Spinal cord (tissue), 10 donors: Measurements from ENCODE around the gene DYNLT2B. TPM values are rescaled to one million over a fixed set of nuclear protein-coding genes. Genes with fewer than 3 reads are reported as not detected.
"Not testable (repeated sequence)": the region's sequence is repeated elsewhere in the genome, so short reads cannot be mapped to it uniquely, and the experiment has no call there.

Source experiments
- DNase-seq, 6 donors: peaks; one replicate each; pipeline versions ENCODE4 v3.0.0 to v3.0.0-alpha.2; 2013 to 2015; ENCODE audit warnings: low spot score in 6 of 6, low read depth in 4 of 6
- H3K27ac ChIP-seq: one replicate; pipeline ENCODE4 v1.5.1; 2013; ENCODE audit warnings: low read depth, low read length, control low read depth
- H3K27me3 ChIP-seq: one replicate; pipeline ENCODE4 v1.6.1; 2013; ENCODE audit warnings: low read length; ENCODE audit not compliant: control insufficient read depth, insufficient read depth
- H3K36me3 ChIP-seq: one replicate; pipeline ENCODE4 v1.6.1; 2013; ENCODE audit warnings: low read length; ENCODE audit not compliant: control insufficient read depth, insufficient read depth
- H3K4me1 ChIP-seq: one replicate; pipeline ENCODE4 v1.6.1; 2013; ENCODE audit warnings: low read length; ENCODE audit not compliant: control insufficient read depth, insufficient read depth
- H3K4me3 ChIP-seq: one replicate; pipeline ENCODE4 v1.5.1; 2013; ENCODE audit warnings: low read depth, low read length, control low read depth
- H3K9me3 ChIP-seq: one replicate; pipeline ENCODE4 v1.6.1; 2013; ENCODE audit warnings: low read length; ENCODE audit not compliant: control insufficient read depth, insufficient read depth
- WGBS: methylation state at CpG from one replicate; pipeline ENCODE4 v1.1.5; 2013; ENCODE audit warnings: missing lambda C conversion rate; ENCODE audit not compliant: insufficient coverage; 5-methylcytosine and 5-hydroxymethylcytosine counted together
- polyA plus RNA-seq, 2 donors: library from polyadenylated mRNA; unstranded; fragments of 120-200 nt; gene quantifications; one replicate each; pipeline ENCODE4 v1.2.1, GENCODE V29; 2013; ENCODE audit not compliant: insufficient read length in 2 of 2
- small RNA-seq: library from RNA; depleted of rRNA; stranded (forward); fragments of <200 nt; gene quantifications from one replicate; pipeline ENCODE3, GENCODE V24; 2014; ENCODE audit warnings: low replicate concordance
- total RNA-seq, 2 donors: library from RNA; depleted of rRNA in 1 of 2; stranded (reverse); fragments of 120-200 nt in 1 of 2; fragments of >200 nt in 1 of 2; gene quantifications; one replicate each; pipeline versions ENCODE4 v1.2.3 to v1.2.4, GENCODE V29; 2013 to 2014
- donor health status: healthy.

The DYNLT2B gene
- total and polyA plus RNA-seq, 4 donors = 7.9 to 76.7 (median 50.3) TPM

DNA sequence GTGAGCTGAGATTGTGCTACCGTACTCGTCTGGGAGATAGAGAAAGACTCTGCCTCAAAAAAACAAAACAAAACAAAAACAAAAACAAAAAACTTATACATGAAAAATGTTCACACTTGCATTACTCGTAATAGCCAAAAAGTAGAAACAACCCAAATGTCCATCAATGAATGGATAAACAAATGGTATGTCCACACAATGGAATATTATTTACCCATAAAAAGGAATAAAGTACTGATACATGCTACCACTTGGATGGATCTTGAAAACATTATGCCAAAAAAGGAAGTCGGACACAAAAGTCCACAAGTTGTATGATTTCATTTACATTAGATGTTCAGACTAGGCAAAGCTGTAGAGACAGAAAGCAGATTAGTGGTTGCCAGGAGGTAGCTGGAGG, 57.3 kb downstream of the DYNLT2B start:
- Histone ChIP-seq H3K27me3 (no peaks in the 10 kb centered on the region), H3K9me3 (no peaks in the 10 kb centered on the region), H3K4me1 (no peaks in the 10 kb centered on the region), H3K27ac (no peak overlapping the region), H3K4me3 (no peak overlapping the region), H3K36me3 (peaks cover 26% of the 10 kb centered on the region)
- 100% methylated on average over 1 of the region's 4 CpGs for WGBS
- DNase-seq = no peak

DNA sequence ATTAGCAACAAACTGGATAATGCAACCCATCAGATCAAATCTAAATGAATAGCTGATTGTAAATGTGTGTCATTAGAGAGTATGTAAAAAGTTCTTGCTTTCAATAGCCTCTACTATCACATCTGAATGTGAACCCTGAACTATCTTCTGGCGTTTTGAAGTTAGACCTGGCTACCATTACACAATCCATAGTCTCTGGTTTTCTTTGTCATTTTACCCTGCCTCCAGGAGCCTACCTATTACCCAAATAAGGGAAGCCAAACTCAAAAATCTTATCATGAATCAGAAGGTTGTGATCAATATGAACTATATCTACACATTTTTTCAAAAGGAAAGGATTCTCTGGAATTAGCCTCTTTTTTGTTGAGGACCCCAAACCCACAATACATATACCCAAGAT, 62.3 kb downstream of the DYNLT2B start:
- no peak for DNase-seq
- WGBS = no CpG with 5 or more reads among the region's 1 CpG
- Histone ChIP-seq H3K27me3 (no peaks in the 10 kb centered on the region), H3K4me3 (no peak overlapping the region), H3K9me3 (no peaks in the 10 kb centered on the region), H3K36me3 (peaks cover 18% of the 10 kb centered on the region), H3K4me1 (no peaks in the 10 kb centered on the region), H3K27ac (no peak overlapping the region)

DNA sequence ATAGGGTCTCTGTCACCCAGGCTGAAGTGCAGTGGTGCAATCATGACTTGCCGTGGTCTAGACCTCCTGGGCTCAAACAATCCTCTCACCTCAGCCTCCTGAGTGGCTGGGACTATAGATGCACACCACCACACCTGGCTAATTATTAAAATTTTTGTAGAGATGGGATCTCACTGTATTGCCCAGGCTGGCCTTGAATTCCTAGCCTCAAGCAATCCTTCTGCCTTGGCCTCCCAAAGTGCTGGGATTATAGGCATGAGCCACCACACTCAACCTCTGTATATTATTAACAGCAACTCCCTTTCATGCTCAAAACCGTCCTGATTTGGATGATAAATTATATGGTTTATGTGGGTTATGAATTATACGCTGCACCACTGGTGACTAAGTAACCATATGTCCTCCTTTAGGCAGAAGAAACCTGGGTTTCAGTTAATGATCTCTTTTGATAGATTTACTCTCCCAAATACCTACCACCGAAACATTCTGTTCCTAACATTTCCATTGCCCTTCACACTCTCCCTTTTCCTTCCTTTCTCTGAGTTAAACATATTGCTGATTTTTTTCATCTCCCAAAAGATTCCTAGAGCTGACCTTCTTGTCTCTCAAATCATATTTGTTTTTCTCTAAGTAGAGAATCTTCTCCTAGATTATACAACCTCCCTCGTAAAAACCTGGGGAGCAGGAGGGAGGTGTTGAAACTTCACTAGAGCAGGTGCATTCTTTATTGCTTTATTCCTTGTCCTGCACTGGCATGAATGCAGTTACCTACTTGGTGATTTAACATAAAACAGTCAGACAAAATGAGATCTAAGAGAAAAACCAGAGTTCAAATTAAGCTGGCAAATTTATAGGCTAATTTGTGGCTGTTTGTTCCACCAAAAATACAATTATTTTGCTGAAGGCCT, 63.4 kb downstream of the DYNLT2B start:
- DNase-seq = no peak
- Histone ChIP-seq H3K4me3 (no peak overlapping the region), H3K27me3 (no peaks in the 10 kb centered on the region), H3K27ac (no peak overlapping the region), H3K9me3 (no peaks in the 10 kb centered on the region), H3K36me3 (peaks cover 15% of the 10 kb centered on the region), H3K4me1 (no peaks in the 10 kb centered on the region)
- WGBS = 86% methylated on average over 1 of the region's 5 CpGs

DNA sequence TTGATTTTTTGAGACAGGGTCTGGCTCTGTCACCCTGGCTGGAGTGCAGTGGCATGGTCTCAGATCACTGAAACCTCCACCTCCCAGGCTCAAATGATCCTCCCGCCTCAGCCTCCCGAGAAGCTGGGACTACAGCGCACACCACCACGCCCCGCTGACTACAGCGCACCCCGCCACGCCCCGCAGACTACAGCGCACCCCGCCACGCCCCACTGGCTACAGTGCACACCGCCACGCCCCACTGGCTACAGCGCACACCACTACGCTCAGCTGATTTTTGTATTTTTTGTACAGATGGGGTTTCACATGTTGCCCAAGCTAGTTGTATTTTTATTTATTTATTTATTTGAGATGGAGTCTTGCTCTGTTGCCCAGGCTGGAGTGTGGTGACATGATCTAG, 66.1 kb downstream of the DYNLT2B start:
- H3K4me1 ChIP-seq = no peaks in the 10 kb centered on the region
- WGBS = 99% methylated on average over 13 of the region's 16 CpGs
- DNase-seq = no peak

DNA sequence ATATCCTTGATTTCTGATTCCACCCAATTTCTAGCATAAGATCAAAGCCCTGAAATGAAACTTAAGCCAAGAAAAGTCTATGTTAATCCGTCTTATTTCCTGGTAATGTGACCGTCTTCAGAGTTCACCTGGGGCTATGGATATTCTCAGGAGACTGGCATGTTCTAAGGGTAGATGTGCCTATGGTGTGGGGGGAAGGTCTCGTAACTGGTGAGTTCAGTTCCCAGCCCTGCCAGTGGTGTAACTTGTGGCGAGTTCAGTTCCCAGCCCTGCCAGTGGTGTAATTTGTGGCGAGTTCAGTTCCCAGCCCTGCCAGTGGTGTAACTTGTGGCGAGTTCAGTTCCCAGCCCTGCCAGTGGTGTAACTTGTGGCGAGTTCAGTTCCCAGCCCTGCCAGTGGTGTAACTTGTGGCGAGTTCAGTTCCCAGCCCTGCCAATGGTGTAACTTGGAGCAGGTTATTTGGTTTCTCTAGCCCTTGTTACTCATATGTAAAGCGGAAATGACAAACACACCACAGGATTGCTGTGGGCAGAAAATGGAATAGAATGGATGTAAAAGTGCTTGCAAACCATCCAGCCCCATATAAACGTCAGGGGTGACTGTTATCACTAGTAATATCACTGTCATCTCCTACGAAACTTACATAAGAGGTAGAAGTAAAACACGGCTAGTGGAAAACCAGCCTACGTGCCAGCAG, 71.3 kb downstream of the DYNLT2B start:
- no peak overlapping the region for H3K27ac ChIP-seq
- H3K4me3 ChIP-seq = no peak overlapping the region
- H3K36me3 ChIP-seq = peaks cover 40% of the 10 kb centered on the region
- H3K9me3 ChIP-seq = no peaks in the 10 kb centered on the region
- no peaks in the 10 kb centered on the region for H3K4me1 ChIP-seq
- WGBS = 96% methylated on average over 5 of the region's 13 CpGs
- DNase-seq = no peak
- no peaks in the 10 kb centered on the region for H3K27me3 ChIP-seq

More for the DNA sequence above, 66.1 kb downstream of the DYNLT2B start:
- no peaks in the 10 kb centered on the region for H3K9me3 ChIP-seq
- H3K36me3 ChIP-seq = peaks cover 27% of the 10 kb centered on the region
- no peak overlapping the region for H3K4me3 ChIP-seq
- no peak overlapping the region for H3K27ac ChIP-seq
- H3K27me3 ChIP-seq = no peaks in the 10 kb centered on the region

DNA sequence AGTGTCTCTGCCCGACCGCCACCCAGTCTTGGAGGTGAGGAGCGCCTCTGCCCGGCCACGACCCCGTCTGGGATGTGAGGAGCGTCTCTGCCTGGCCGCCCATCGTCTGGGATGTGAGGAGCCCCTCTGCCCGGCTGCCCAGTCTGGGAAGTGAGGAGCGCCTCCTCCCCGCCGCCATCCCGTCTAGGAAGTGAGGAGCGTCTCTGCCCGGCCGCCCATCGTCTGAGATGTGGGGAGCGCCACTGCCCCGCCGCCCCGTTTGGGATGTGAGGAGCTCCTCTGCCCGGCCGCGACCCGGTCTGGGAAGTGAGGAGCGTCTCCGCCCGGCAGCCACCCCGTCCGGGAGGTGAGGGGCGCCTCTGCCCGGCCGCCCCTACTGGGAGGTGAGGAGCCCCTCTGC, 73.9 kb downstream of the DYNLT2B start:
- DNase-seq = not testable (repeated sequence)
- WGBS = 99% methylated on average over 19 of the region's 34 CpGs
- peaks cover 52% of the 10 kb centered on the region for H3K36me3 ChIP-seq

DNA sequence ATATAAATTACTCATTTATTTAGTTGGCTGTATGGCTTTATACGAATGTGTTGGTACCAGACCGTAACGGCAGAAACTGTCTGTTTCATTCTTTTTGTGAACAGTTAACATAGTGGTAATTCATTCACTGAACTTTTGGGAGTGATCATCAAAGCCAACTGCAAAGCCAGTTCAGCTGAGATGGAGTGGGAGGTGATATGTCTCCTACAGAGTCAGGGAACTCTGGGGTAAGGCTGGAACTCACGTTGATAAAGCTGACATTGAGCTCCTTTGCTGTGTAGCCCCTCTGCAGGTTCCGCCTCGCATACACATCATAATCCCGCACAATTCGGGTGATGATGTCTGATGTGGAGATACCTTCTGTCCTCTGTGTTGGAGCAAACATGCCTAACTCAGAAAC, 76.3 kb downstream of the DYNLT2B start:
- WGBS = no CpG with 5 or more reads among the region's 8 CpGs
- H3K4me3 ChIP-seq = no peak overlapping the region
- DNase-seq = no peak
- no peaks in the 10 kb centered on the region for H3K9me3 ChIP-seq
- peaks cover 56% of the 10 kb centered on the region for H3K36me3 ChIP-seq
- no peaks in the 10 kb centered on the region for H3K4me1 ChIP-seq
- no peak overlapping the region for H3K27ac ChIP-seq
- no peaks in the 10 kb centered on the region for H3K27me3 ChIP-seq

More for the DNA sequence above, 73.9 kb downstream of the DYNLT2B start:
- not testable (repeated sequence) for H3K27ac ChIP-seq, H3K4me1 ChIP-seq, H3K9me3 ChIP-seq, H3K4me3 ChIP-seq, H3K27me3 ChIP-seq

Small RNAs within 50 kb of the gene (small RNA-seq; reads per million reads assigned to genes)
- gene AC069257.2 = not detected
- not detected for gene RNU6-910P

Other genes starting within 250 kb of the DYNLT2B start
- 100 to 1,000 TPM in 1 of 2 donors, 10 to 100 TPM in 1; 91.4 to 159 TPM for gene TFRC, start 236.2 kb downstream of the DYNLT2B start, total RNA-seq
- gene TFRC, start 236.2 kb downstream of the DYNLT2B start, polyA plus RNA-seq = 10 to 100 TPM; 60.8 to 75.3 TPM
- gene ZDHHC19, start 106.8 kb downstream of the DYNLT2B start, total RNA-seq = under 1 TPM; 0.30 to 0.77 TPM
- gene ZDHHC19, start 106.8 kb downstream of the DYNLT2B start, polyA plus RNA-seq = 1 to 10 TPM; 1.2 to 2.5 TPM
- under 1 TPM; 0.33 to 0.69 TPM for gene SLC51A, start 101.7 kb downstream of the DYNLT2B start, total RNA-seq
- 10 to 100 TPM in 1 of 2 donors, 1 to 10 TPM in 1; 8.6 to 15.4 TPM for gene SLC51A, start 101.7 kb downstream of the DYNLT2B start, polyA plus RNA-seq
- gene PCYT1A, start 30.5 kb downstream of the DYNLT2B start, total RNA-seq = 10 to 100 TPM; 38.1 to 41.7 TPM
- gene PCYT1A, start 30.5 kb downstream of the DYNLT2B start, polyA plus RNA-seq = 10 to 100 TPM; 30.4 to 39.5 TPM
- gene TM4SF19, start 20.1 kb upstream of the DYNLT2B start, total RNA-seq = not detected
- gene TM4SF19, start 20.1 kb upstream of the DYNLT2B start, polyA plus RNA-seq = under 1 TPM in 1 of 2 donors, not detected in 1; 0.57 TPM
- 10 to 100 TPM; 25.0 to 43.4 TPM for gene UBXN7, start 114.2 kb upstream of the DYNLT2B start, total RNA-seq
- gene UBXN7, start 114.2 kb upstream of the DYNLT2B start, polyA plus RNA-seq = 10 to 100 TPM; 21.8 to 28.2 TPM
- gene RNF168, start 185.5 kb upstream of the DYNLT2B start, total RNA-seq = 10 to 100 TPM; 19.4 to 20.6 TPM
- 10 to 100 TPM; 13.2 to 13.5 TPM for gene RNF168, start 185.5 kb upstream of the DYNLT2B start, polyA plus RNA-seq
- gene SMCO1, start 197.1 kb upstream of the DYNLT2B start, total RNA-seq = not detected
- under 1 TPM in 1 of 2 donors, not detected in 1; 0.23 TPM for gene SMCO1, start 197.1 kb upstream of the DYNLT2B start, polyA plus RNA-seq